HCT116 (cell line): Measurements from ENCODE around the gene ARHGAP33.

Source experiments
- ATF3 ChIP-seq: IDR thresholded peaks from 2 replicates; pipeline ENCODE4 v1.6.1; 2012
- CTCF ChIP-seq, 3 experiments: fragments of 200-600 bp in 1 of 3; sonication (generic) in 1 of 3; IDR thresholded peaks in 2 of 3; conservative IDR thresholded peaks in 1 of 3; 2 replicates each; pipeline ENCODE4 v1.5.1; 2012 to 2017; ENCODE audit warnings: low read depth in 2 of 3, low read length in 2 of 3, antibody characterized with exemption in 1 of 3, borderline replicate concordance in 1 of 3, control low read depth in 1 of 3, mild to moderate bottlenecking in 1 of 3, mixed read lengths in 1 of 3, mixed run types in 1 of 3, moderate library complexity in 1 of 3; ENCODE audit not compliant: insufficient read depth in 1 of 3
- MAX ChIP-seq: IDR thresholded peaks from 2 replicates; pipeline ENCODE4 v1.6.1; 2012
- POLR2A ChIP-seq: IDR thresholded peaks from 2 replicates; pipeline ENCODE4 v1.7.0; 2011; ENCODE audit warnings: borderline replicate concordance; ENCODE audit not compliant: insufficient read depth, insufficient read length; ENCODE audit errors: extremely low read depth

GRCh38 chr19:35738887-35739229 lies 36.5 kb upstream of the ARHGAP33 start:
- TF ChIP-seq CTCF (IDR thresholded peaks at IDR 0.05 in 2 of 3, conservative IDR thresholded peaks at IDR 0.05 in 1 of 3; ENCODE audit: borderline replicate concordance in 1 of 3, insufficient read depth in 1 of 3, low read depth in 2 of 3, low read length in 2 of 3), result no peak
- TF ChIP-seq MAX, result no peak
- no peak for TF ChIP-seq ATF3
- no peak for TF ChIP-seq POLR2A
